NCI-H460 (cell line): ENCODE data around the gene POLR3C. TPM values are rescaled to one million over a fixed set of nuclear protein-coding genes. Genes with fewer than 3 reads are reported as not detected.

ENCODE experiments used
- DNase-seq: peaks from one replicate; pipeline ENCODE4 v3.0.0-alpha.2; 2016; ENCODE audit warnings: low read depth; ENCODE audit errors: extremely low read depth
- total RNA-seq: library from RNA; depleted of rRNA; stranded (reverse); fragments of >200 nt; shearing (Covaris generic); gene quantifications from 2 replicates; pipeline ENCODE4 v1.2.3, GENCODE V29; 2014

Gene POLR3C
- total RNA-seq, 1 experiment from 2014 or later = 44.1 TPM

DNA sequence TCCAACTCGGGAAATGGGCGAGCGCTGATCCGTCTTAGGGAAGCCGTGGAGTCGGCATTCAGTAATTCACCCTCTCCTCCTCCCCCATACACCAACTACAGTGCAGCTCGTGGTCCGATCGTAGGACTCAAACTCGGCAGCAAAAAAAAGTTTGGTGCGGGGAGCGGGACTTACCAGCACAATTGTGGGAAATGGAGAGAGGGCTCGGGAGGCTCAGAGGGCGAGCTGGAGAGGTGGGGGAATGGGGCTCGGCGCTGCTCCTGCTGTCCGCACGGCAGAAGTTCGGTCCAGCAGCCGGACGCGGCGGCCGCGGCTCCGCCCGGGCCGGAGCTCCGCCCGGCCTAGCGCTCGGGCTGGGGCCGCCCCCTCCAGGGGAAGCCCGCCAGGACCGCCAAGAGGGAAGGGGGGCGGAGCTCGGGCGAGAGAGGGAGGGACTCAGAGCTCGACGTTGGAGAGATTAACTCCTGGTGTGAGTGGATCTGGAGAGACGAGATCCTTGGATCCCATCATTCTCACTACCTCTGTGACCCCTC lies 35.6 kb downstream of the POLR3C start:
- DNase-seq = peak; percentile 86

DNA sequence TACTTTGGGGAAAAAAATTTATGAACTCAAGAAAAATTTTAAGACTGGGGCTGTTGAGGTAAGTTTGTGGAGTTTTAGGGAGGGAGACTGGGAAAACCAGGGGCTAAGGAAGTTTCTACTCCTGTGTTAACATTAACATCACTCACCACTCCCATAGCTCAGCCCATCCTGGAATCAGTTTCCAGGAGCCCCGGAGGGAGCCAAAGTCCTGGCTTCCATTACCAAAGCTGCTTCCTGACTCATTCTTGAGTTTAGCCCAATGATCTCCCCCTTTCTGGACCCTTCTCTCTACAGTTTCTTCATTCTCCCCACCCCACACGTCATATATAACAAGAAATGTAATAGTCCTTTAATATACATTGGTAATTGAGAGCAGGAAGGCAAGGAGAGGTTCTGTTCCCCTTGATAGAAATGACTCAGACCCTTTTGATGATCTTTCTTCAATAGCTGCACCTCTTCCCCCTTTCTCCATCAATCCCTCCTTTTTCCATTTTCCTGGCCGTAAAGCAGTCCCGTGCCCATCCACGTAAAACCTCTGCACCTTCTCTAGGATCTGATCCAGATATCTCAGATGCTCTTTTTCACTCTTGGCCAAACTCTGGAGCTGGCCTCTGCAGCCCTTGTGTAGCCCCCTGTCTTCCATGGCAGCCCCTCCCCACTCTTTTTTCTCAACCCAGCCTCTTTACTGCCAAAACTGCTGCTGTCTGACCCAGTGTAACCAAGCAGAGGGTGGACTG lies 39.5 kb downstream of the POLR3C start:
- no peak for DNase-seq

DNA sequence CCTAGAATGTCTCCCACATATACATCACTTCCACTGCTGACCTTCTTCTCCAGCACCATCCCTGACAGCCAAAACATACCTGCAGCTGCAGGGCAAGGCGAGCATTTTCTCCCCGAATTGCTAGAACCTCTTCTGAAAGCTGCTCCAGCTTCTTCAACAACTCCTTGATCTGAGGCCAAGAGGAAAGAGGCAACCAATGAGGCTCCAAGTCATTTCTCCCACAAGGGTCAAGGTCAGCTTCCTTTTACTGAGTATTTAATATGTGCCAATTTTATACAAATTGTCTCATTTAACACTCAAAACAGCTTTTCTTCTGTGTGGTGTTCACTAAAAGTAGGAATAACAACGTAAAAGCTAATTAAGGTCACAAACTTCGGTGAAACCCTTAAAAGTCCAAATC lies 44.2 kb downstream of the POLR3C start:
- no peak for DNase-seq

DNA sequence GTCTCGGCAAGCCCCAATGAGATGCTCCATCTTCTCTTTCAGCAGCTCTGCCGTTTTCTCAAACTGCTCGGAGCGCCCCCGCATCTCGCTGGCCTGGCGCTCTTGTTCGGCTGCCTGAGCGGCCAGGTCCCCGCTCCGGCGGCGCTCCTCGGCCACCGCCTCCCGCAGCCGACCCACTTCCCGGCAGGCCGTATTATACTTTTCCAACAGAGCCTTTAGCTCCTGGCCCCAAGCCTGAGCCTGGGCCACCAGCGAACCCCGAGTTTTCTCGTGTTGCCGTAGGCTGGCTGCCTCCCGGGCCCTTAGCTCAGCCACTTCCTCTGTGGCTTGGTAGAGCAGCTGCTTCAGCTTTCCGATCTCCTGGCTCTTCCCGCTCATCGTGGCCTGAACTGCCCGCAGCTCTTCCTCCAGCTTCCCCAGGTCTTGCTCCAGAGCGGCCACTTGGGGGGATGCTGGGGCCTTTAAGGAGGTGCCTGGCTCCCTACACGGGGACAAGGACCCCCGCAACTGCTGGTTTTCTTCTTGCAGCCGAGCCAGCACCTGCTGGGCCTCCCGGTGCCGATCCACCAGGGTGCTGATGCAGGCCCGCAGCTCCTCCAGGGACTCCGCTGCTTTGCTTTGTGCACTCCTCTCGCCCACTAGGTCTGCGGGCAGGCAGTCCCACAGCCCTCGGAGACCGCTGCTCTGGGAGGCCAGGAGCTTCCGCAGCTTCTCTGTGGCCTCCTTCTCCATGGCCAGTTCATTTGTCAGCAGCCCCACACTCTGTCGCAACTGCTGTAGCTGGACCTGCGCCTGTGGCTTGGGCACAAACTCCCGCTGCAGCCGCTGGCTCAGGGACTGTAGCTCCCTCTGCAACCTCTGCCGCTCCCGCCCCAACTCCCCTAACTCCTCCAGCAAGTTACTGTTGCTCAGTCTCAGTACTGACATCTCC lies 48.3 kb downstream of the POLR3C start:
- DNase-seq = no peak

DNA sequence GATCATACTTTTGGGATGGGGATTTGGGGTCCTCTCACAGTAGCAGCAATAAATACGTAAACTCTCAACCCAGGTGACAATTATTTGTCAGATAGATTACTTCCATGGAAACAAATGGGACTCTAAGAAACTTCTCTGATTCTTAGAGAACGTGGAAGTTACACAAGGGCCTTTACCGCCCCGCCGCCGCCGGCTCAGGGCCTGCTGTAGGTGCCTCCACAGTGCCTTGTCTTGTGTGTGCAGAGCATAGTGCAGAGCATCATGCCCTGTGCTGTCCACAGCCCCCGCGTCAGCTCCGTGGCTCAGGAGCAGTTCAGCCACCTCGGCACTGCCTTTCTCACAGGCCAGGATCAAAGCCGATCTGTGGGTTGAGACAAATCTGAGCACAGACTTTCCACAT lies 50.6 kb downstream of the POLR3C start:
- no peak for DNase-seq

DNA sequence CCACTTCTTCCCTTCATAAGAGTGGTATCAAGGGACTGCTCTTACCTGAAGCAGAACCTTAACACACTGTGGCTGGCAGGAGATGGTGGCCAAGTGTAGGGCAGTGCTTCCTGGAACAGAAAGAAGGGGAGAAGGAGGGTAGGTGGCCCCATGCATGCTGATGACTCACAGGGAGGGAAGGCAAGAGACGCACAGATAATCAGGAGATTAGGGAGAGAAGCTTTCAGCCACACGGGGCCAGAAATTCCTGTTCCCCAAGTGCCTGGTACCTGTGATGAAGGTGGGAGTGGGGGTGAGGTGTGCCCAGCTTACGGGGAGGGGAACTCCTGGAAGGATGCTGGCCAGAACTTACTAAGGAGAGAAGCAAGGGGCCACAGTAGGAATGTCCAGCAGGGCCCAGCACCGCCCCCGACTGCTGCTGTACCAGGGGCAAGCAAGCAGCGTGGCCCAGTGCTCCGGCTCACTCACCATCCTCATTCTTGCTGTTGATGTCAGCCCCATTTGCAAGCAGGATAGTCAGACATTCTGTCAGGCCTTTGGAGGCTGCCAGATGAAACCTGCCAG lies 54.0 kb downstream of the POLR3C start:
- DNase-seq = no peak

DNA sequence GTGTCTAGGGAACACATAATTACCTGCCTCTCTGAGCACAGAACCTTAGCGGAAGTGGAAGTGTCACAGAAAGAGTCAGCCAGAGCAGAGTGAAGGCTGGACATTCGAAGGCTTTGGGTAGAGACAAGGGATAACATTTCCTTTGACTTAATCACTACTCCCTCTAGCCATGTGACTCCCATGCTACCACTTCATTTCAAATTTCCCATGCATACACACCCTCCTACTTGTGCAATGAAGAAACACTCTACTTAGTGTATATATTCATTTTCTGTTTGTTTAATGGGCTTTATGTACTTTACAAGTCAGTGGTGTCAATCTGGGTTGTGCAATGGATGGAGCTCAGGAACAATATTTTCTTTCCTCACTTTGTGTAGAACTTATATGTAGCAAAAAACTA lies 54.7 kb downstream of the POLR3C start:
- no peak for DNase-seq

DNA sequence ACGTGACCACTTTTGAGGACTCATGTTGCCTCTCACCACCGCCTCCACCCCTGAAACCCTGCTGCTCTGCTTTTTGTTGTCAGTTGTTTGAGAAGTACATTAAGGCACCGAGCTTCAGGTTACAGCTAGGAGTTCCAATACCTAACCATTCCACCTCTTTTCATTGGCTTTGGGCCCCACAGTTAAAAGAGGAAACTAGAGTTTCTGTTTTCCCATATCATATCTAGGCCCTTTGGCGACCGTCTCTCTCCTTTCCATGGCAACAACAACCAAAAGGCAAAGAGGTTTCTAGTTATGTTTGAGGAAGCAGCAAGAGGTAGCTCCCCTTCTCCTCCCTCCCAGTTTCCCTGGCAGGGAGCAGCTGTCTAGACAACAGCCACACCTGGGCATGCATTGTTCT lies 55.8 kb downstream of the POLR3C start:
- DNase-seq = no peak

DNA sequence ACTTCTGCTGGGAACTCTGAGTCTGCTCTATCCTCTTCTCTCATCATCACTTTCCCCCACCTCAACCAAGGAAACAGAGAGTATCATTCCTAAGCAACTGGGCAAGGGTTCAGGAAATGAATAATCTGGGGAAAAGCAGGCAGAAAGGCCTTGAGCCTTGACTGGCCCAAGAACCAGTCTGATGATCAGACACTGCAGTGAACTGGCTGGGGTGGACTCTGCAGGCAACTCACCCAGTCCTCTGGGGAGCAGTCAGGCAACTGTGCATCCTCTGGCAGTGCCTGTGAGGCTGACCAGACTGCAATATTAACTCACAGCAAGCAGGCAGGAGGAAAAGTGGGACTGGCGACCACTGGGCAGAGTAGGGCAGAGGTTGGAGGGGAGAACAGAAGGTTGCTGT lies 60.7 kb downstream of the POLR3C start:
- DNase-seq = no peak

DNA sequence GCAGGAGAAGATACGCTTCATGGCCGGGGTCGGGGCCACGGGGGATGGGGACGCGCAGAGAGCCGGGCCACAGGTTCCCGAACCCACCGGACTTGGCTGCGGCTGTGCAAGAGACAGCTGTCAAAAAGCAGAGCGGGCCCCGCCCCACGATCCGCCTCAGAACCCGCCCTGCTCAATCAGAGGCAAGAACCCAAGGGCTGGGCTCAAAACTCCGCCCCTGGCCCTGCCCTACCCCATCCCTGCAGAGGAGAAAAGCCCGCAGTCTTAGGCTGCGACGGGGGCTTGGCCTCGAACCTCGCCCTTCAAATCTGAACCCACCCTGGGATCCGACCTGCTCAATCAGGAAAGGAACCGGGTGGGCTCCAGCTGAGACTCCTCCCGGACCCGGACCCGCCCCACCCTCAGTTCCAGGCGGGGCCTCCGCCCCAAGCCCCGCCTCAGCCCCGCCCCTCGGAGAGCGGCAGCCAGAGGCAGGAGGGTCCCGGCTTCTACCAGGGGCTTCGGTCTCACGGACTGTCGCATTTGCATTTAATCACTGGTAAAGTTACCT lies 61.8 kb downstream of the POLR3C start, which contains the start of gene ANKRD35:
Gene ANKRD35 (minus strand): TSS at position 129 of the 550 bp plus-strand sequence. CDS start 108 bp downstream, at position 21.
- peak; percentile 73 for DNase-seq

DNA sequence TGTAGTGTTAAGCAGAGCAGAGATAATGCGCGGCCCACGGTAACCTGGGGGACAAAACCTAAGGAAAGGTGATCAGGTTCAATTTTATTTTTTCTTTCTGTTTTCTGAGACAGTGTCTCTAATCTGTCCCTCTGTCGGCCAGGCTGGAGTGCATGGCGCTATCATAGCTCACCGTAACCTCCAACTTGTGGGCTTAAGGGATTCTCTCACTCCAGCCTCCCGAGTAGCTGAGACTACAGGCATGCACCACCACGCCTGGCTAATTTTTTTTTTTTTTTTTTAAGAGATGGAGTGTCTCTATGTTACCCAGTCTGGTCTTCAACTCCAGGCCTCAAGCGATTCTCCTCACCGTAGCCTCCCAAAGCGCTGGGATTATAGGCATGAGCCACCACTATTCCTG lies 62.4 kb downstream of the POLR3C start:
- DNase-seq = no peak

DNA sequence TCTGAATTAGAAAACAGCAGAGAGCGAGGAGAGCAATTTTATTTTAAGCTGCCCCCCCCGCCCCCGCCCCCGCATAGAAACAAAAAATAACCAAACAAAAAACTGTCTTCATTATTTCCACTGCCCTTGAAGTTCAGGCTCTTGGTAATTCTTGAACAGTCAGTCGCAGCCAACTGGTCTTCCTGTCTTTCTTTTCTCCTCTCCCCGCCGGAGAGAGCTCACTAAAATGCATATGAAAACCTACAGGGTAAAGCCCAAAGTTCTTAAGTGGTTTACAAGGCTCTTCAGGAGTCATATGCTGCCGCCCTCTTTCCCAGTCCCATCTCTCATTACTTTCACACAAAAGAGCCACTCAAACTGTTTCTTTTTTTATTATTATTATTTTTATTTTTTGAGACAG lies 62.8 kb downstream of the POLR3C start:
- DNase-seq = no peak

DNA sequence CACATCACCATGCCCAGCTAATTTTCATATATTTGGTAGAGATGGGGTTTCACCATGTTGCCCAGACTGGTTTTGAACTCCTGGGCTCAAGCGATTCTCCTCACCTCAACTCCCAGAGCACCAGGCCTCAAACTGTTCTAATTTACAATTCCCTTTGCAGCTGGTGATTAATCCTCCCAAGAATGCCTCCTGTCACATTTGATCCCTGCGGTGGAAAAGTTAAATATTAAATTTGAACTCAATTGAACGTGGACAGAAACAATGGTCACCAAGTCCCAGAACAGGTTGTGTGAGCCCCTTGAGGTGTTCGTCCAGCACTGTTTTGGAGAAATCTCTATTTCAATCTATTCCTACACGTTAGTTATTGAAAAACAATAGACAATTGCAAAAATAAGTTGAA lies 63.6 kb downstream of the POLR3C start:
- no peak for DNase-seq

DNA sequence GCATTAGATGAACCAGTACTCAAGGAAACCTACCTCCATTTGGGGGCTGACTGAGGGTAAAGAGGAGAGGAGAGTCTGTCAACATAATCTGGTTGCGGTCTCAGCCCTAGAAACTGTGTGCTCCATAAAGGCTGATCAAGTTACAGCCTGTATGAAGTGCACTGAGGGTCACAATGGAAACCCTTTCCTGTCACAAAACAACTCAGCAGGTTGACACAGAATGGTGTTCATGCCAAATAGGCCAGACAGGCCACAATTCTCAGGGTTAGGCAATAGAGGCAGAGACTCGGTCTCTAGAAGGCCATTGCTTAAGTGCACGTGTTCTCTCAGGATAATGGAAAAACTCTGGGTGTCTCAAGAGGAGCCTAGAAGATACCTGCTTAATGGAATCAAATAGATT lies 65.7 kb downstream of the POLR3C start:
- DNase-seq = no peak

DNA sequence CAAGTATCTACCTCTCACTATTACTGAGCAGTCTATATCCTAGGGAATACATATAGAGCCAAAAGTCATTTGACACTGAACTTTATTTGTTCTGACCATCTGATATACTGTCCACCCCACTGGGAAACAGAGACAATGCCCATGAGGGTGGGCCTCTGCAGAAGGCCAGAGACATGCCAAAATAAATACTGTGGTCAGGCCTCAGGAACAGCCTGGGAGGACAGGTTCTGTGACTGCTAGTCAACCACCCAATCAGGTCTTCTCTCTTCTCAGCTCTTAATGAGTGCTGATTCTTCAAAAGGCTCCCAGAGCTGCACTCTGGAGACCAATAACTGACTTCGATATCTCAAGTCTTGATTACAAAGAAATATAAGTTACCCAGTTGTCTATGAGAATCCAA lies 67.1 kb downstream of the POLR3C start:
- no peak for DNase-seq

DNA sequence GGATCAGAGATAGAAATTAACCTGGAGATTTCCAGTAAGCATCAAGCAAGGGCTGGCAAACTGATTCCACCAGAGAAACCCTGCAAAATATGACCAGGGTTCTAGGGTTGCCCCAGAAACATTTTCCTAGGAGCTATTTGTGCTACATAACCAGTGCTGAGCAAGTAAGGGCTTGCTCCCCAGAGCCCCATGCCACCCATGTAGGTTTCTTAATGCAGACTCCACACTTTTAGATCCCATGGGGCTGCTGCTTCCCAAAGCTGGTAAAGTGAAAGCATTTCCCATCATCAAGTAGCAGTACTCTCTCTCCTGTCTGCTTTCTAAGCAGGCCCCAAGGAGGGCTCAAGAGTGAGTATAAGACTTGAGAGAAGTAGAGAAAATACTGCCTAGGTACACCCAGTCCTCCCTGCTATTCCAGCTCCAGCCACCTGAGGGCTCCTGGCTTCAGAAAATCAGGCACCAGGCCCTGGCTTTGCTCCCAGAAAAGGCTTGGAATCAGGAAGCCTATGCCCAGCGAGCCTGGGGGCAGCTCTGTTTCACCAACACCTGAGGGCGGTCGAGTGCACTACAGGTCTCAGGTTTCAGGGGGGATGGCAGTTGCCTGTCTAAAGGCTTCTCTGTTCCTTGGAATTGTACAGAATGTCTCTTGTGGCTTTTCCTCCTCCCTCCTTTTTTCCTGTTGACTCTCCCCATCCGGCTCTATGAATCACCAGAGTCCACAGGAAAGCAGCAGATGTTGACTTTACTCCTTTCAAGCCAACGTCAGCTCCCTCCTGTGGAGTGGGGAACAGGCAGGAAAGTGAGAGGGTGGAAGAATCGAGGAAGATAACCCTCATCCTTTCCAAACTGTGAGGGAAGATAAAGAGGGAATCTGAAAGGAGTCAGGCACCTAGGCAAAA lies 67.8 kb downstream of the POLR3C start:
- peak; percentile 95 for DNase-seq

DNA sequence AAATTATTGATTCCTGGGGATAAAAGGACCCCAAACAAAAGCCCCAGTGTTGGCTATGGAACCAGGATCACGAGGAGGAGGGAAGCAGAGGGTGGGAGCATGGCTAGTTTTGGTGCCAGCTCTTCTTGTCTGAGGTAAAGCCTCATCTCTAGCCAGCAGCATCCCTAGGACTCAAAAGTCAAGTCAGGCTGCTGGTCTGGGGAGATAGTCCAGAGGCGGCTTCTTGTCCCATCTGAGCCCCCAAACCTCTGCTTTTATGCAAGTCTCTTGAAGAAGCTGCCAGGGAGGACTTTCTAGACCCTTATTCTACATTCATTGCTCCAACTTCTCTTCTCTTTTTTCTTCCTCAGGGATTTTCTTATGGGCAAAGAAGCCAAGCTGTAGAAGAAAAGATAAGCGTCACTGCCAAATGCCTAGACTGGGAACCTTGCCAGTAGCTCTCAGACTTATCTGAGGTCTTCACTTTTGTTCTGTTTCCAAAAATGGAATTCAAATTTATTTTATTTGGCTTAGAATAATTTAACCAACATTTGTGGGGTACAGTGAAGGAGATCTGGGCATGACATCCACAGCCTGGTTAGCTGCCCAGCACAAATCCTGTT lies 68.6 kb downstream of the POLR3C start:
- no peak for DNase-seq

DNA sequence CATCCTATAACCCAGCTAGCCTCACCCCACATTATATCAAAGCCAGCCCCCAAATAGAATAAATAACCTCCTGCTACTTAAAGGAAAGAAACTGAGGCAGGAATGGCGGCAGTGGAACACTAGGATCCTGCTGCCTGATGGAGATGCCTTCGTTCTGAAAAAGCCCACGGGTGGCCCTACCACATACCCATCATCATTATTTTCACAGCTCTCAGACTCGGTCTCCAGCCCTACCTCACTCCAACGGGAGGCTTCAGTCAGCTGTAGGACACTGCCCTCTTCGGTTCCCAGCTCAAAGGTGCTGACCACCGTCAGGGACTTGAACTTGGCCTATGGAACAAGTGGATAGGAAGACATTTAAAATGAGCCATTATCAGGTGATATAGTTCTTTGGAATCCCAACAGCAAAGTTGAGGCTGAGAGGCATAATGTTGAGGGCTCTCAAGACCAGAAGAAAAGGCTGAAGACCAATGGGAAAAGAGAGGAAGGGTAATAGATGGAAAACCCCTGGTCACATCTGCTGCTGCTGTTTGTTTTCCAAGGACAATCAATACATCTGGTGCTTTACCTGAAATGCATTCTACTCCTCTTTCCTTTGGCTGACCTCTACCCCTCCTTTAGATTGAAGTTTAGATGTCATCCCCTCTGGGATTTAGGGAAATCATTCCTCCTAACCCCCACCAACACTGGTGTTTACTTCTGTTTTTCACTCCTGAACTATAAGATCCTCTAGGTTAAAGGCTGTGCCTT lies 69.5 kb downstream of the POLR3C start:
- no peak for DNase-seq
